HL-60 (cell line): ENCODE measurements around the gene RHBDL1.
"Not testable (repeated sequence)": the region's sequence is repeated elsewhere in the genome, so short reads cannot be mapped to it uniquely, and the experiment has no call there.

Experiments used
- CTCF ChIP-seq: IDR thresholded peaks from one replicate; pipeline ENCODE4 v1.5.1; 2011; ENCODE audit warnings: low read length, control low read depth, inconsistent platforms; ENCODE audit not compliant: insufficient read depth
- POLR2AphosphoS5 ChIP-seq: IDR thresholded peaks from 2 replicates; pipeline ENCODE4 v1.6.1; 2012; ENCODE audit warnings: low read depth

- TF ChIP-seq POLR2AphosphoS5, CTCF: not testable (repeated sequence)
Measured at GRCh38 chr16:712740-713250, 37.3 kb downstream of the RHBDL1 start.
